Heart left ventricle (tissue), 16 donors: Measurements from ENCODE around the gene GRM1. TPM values are rescaled to one million over a fixed set of nuclear protein-coding genes. Genes with fewer than 3 reads are reported as not detected.

Experiments used
- ATAC-seq, 4 donors: fragments of 200-7000 bp; cut with Tn5 transposase; one replicate each; pipeline ENCODE4 v1.9.1; 2020 to 2022; ENCODE audit warnings: moderate library complexity in 4 of 4, mild to moderate bottlenecking in 3 of 4, moderate number of reproducible peaks in 1 of 4
- DNase-seq, 5 donors: peaks; one replicate each; pipeline ENCODE4 v3.0.0-alpha.2; 2020
- H3K27ac ChIP-seq, 12 donors: fragments of 200-600 bp; sonication (generic) in 4 of 12; one replicate each; pipeline versions ENCODE4 v1.5.0 to v1.8.0; 2016 to 2022; ENCODE audit warnings: mild to moderate bottlenecking in 2 of 12
- H3K27me3 ChIP-seq, 9 donors: fragments of 200-600 bp; sonication (generic) in 2 of 9; one replicate each; pipeline versions ENCODE4 v1.5.1 to v1.8.0; 2016 to 2022; ENCODE audit warnings: mild to moderate bottlenecking in 3 of 9
- H3K36me3 ChIP-seq, 9 donors: fragments of 200-600 bp; sonication (generic) in 2 of 9; one replicate each; pipeline versions ENCODE4 v1.5.0 to v1.8.0; 2018 to 2022; ENCODE audit warnings: mild to moderate bottlenecking in 2 of 9
- H3K4me1 ChIP-seq, 12 donors: fragments of 200-600 bp; sonication (generic) in 4 of 12; one replicate each; pipeline versions ENCODE4 v1.5.0 to v1.8.0; 2016 to 2022; ENCODE audit warnings: mild to moderate bottlenecking in 3 of 12
- H3K4me3 ChIP-seq, 12 donors: fragments of 200-600 bp; sonication (generic) in 4 of 12; one replicate each; pipeline versions ENCODE4 v1.5.0 to v1.8.0; 2017 to 2022; ENCODE audit warnings: mild to moderate bottlenecking in 9 of 12, moderate library complexity in 4 of 12
- H3K9me3 ChIP-seq, 12 donors: fragments of 200-600 bp; sonication (generic) in 4 of 12; one replicate each; pipeline versions ENCODE4 v1.5.0 to v1.8.0; 2016 to 2022; ENCODE audit warnings: mild to moderate bottlenecking in 1 of 12
- CTCF ChIP-seq, 12 donors: fragments of 200-600 bp; sonication (generic) in 4 of 12; IDR thresholded peaks; one replicate each; pipeline versions ENCODE4 v1.5.0 to v1.8.0; 2018 to 2022; ENCODE audit warnings: antibody characterized with exemption in 12 of 12, mild to moderate bottlenecking in 5 of 12
- POLR2A ChIP-seq, 2 donors: fragments of 450-650 bp; IDR thresholded peaks; one replicate each; pipeline ENCODE4 v1.6.1; 2017; ENCODE audit warnings: antibody characterized with exemption in 2 of 2, mild to moderate bottlenecking in 2 of 2, moderate library complexity in 2 of 2
- WGBS, 4 donors: extraction: QIAGEN DNeasy Blood & Tissue Kit in 2 of 4; methylation state at CpG; one replicate each; pipeline versions ENCODE4 v1.1.5 to v1.1.7; 2013 to 2018; 5-methylcytosine and 5-hydroxymethylcytosine counted together
- intact Hi-C, 10 donors: fragments of 100-400 bp; cut with DNase I; formaldehyde crosslinking; loops; one replicate each; pipeline versions ENCODE4 v1.11.1 to v1.14.2; 2022
- polyA plus RNA-seq, 2 donors: library from polyadenylated mRNA; stranded (reverse); fragments of 200-250 nt; gene quantifications; one replicate each; pipeline ENCODE4 v1.2.3, GENCODE V29; 2013
- total RNA-seq, 9 donors: library from RNA; depleted of rRNA in 2 of 9; stranded (reverse); fragments of >200 nt in 2 of 9; fragmentation: NEBNext Ultra II Directional in 3 of 9; extraction: Animal tissue kit (Norgen Biotek cat#: 25700) in 3 of 9; gene quantifications; one replicate each; pipeline versions ENCODE4 v1.1.0 to v1.2.4, GENCODE V29; 2016 to 2023
- donor health status: ischemic (EF 13 %, LVEDD 7.1; RV severe dilation, severe dysfunction).
- donor health status: healthy with polysubstance abuse.
- donor health status: DM: no; HTN: yes; CAD: no.
- donor health status: DM: no; HTN: no; CAD: no.
- donor health status: ischemic (EF 25% LVEDD 6.9; RV normal size, moderate dysfunction).
- donor health status: ischemic (EF 25% LVEDD 5.7; RV mildly dilated, moderate dysfunction).
- donor health status: healthy.
- donor health status: DM: yes; HTN: yes; CAD: no.
- donor health status: ischemic (EF 35%, LVEDD 5.7; RV mildly dilated, moderate dysfunction).
- donor health status: nonischemic (EF 11% LVEDD 7.7; RV severe dilation, severe dysfunction).
- donor health status: DM: yes; HTN: yes; CAD: no.
- donor health status: PGD.
- donor health status: ischemic (EF 29% LVEDD 5.4; RV normal size, mild dysfunction).
- donor health status: nonischemic (EF 23%, LVEDD 6.1; RV moderate dilation, normal function).

Gene GRM1
- total and polyA plus RNA-seq, 11 donors: 0.62 to 6.9 (median 4.7) TPM

GRCh38 chr6:146434732-146435390 lies 406.0 kb downstream of the GRM1 start:
- WGBS, 4 donors: 55 to 60% (median 57%) methylated on average over 15 of the region's 15 CpGs
- DNase-seq (no peak), ATAC-seq (no peak)
- peaks cover 0 to 13% (median 0%) of the 10 kb centered on the region in 9 donors for H3K27me3 ChIP-seq
- H3K27ac ChIP-seq: no peak overlapping the region
- no peaks in the 10 kb centered on the region for H3K36me3 ChIP-seq
- H3K4me3 ChIP-seq: peak overlapping the region in 11 of 12 donors; percentile 7 to 53 (median 38)
- no peak for TF ChIP-seq CTCF (IDR thresholded peaks at IDR 0.05)
- TF ChIP-seq POLR2A (IDR thresholded peaks at IDR 0.05): no peak
- H3K4me1 ChIP-seq: peaks cover 0 to 7% (median 0%) of the 10 kb centered on the region in 12 donors
- no peaks in the 10 kb centered on the region for H3K9me3 ChIP-seq
- intact Hi-C loops: no loop called here

GRCh38 chr6:146441907-146442306 lies 413.0 kb downstream of the GRM1 start:
- Histone ChIP-seq H3K4me1 (no peaks in the 10 kb centered on the region), H3K4me3 (no peak overlapping the region), H3K27ac (no peak overlapping the region), H3K36me3 (no peaks in the 10 kb centered on the region), H3K9me3 (no peaks in the 10 kb centered on the region), H3K27me3 (peaks cover 0 to 7% (median 0%) of the 10 kb centered on the region in 9 donors)
- no peak for TF ChIP-seq POLR2A (IDR thresholded peaks at IDR 0.05)
- TF ChIP-seq CTCF (IDR thresholded peaks at IDR 0.05): no peak
- ATAC-seq (no peak), DNase-seq (no peak)
- intact Hi-C loops: no loop called here
- 78 to 93% (median 85%) methylated on average over 2 of the region's 2 CpGs for WGBS, 4 donors

GRCh38 chr6:146444189-146444588 lies 415.3 kb downstream of the GRM1 start:
- peaks cover 0 to 6% (median 0%) of the 10 kb centered on the region in 9 donors for H3K27me3 ChIP-seq
- peaks cover 0 to 9% (median 0%) of the 10 kb centered on the region in 12 donors for H3K9me3 ChIP-seq
- ATAC-seq (no peak), DNase-seq (no peak)
- no peak overlapping the region for H3K4me3 ChIP-seq
- no peaks in the 10 kb centered on the region for H3K36me3 ChIP-seq
- TF ChIP-seq CTCF (IDR thresholded peaks at IDR 0.05) (no peak), POLR2A (IDR thresholded peaks at IDR 0.05) (no peak)
- intact Hi-C loops: no loop called here
- H3K27ac ChIP-seq: no peak overlapping the region
- 45 to 53% (median 52%) methylated on average over 5 of the region's 5 CpGs for WGBS, 4 donors
- H3K4me1 ChIP-seq: no peaks in the 10 kb centered on the region

- intact Hi-C loops: no loop called here
- H3K4me3 ChIP-seq: no peak overlapping the region
- TF ChIP-seq CTCF (IDR thresholded peaks at IDR 0.05): no peak
- TF ChIP-seq POLR2A (IDR thresholded peaks at IDR 0.05): no peak
- no peak overlapping the region for H3K27ac ChIP-seq
- DNase-seq (no peak), ATAC-seq (no peak)
- WGBS, 4 donors: 90 to 96% (median 93%) methylated on average over 4 of the region's 4 CpGs
- H3K27me3 ChIP-seq: peaks cover 0 to 6% (median 0%) of the 10 kb centered on the region in 9 donors
- no peaks in the 10 kb centered on the region for H3K36me3 ChIP-seq
- peaks cover 0 to 14% (median 0%) of the 10 kb centered on the region in 12 donors for H3K9me3 ChIP-seq
- H3K4me1 ChIP-seq: no peaks in the 10 kb centered on the region
Measured at GRCh38 chr6:146445233-146445632, 416.4 kb downstream of the GRM1 start.
